Testis (tissue), 3 donors: ENCODE data around the gene RPS6KL1. TPM values are rescaled to one million over a fixed set of nuclear protein-coding genes. Genes with fewer than 3 reads are reported as not detected.

ENCODE experiments used
- DNase-seq: peaks from one replicate; pipeline ENCODE4 v3.0.0-alpha.2; 2019
- H3K27ac ChIP-seq, 2 donors: fragments of 200-600 bp; sonication (generic); one replicate each; pipeline ENCODE4 v1.5.1; 2019
- H3K27me3 ChIP-seq: fragments of 200-600 bp; sonication (generic); one replicate; pipeline ENCODE4 v1.5.1; 2019
- H3K36me3 ChIP-seq: fragments of 200-600 bp; sonication (generic); one replicate; pipeline ENCODE4 v1.5.1; 2017; ENCODE audit warnings: low read depth; ENCODE audit errors: missing control alignments
- H3K4me1 ChIP-seq: fragments of 200-600 bp; sonication (generic); one replicate; pipeline ENCODE4 v1.5.1; 2019
- H3K4me3 ChIP-seq, 2 donors: fragments of 200-600 bp; sonication (generic); one replicate each; pipeline ENCODE4 v1.5.1; 2017 to 2019
- H3K9me3 ChIP-seq: fragments of 200-600 bp; sonication (generic); one replicate; pipeline ENCODE4 v1.5.1; 2017
- CTCF ChIP-seq, 3 experiments: fragments of 450-650 bp in 2 of 3; fragments of 200-600 bp in 1 of 3; sonication (generic) in 1 of 3; IDR thresholded peaks; one replicate each; pipeline ENCODE4 v1.5.1; 2016 to 2019; ENCODE audit warnings: antibody characterized with exemption in 3 of 3, mild to moderate bottlenecking in 2 of 3, moderate library complexity in 1 of 3
- POLR2A ChIP-seq: fragments of 450-650 bp; IDR thresholded peaks from one replicate; pipeline ENCODE4 v1.6.1; 2017; ENCODE audit warnings: antibody characterized with exemption, mild to moderate bottlenecking, moderate library complexity
- WGBS, 2 donors: methylation state at CpG; one replicate each; pipeline ENCODE4 v1.1.5; 2018; 5-methylcytosine and 5-hydroxymethylcytosine counted together
- intact Hi-C: fragments of 100-400 bp; cut with DNase I; formaldehyde crosslinking; loops from one replicate; pipeline ENCODE4 v1.15.1; 2023; ENCODE audit warnings: low total_unique reads
- polyA plus RNA-seq: library from polyadenylated mRNA; stranded (reverse); fragments of 350-450 nt; fragmentation: Illumina TruSeq; extraction: RNeasy Lipid Tissue Mini Kit (QIAGEN cat#74804); gene quantifications from one replicate; pipeline ENCODE4 v1.2.3, GENCODE V29; 2014; ENCODE audit warnings: low read depth, low replicate concordance; ENCODE audit not compliant: insufficient read depth
- total RNA-seq, 2 donors: library from RNA; depleted of rRNA; stranded (reverse); fragments of >200 nt; gene quantifications; one replicate each; pipeline ENCODE4 v1.2.3, GENCODE V29; 2016

RPS6KL1 gene
- total and polyA plus RNA-seq, 3 donors from 2014 or later = 22.5 to 41.8 (median 22.9) TPM

GRCh38 chr14:74963705-74964271 is 40.7 kb upstream of the RPS6KL1 start:
- intact Hi-C loops = no loop called here
- Histone ChIP-seq H3K9me3 (no peaks in the 10 kb centered on the region), H3K4me3 (no peak overlapping the region), H3K27ac (no peak overlapping the region), H3K4me1 (no peaks in the 10 kb centered on the region), H3K36me3 (no peaks in the 10 kb centered on the region), H3K27me3 (no peaks in the 10 kb centered on the region)
- 43 to 70% methylated on average over 8 to 9 of the region's 9 CpGs for WGBS, 2 donors
- no peak for TF ChIP-seq CTCF (IDR thresholded peaks at IDR 0.05)
- TF ChIP-seq POLR2A = no peak
- no peak for DNase-seq

- Histone ChIP-seq H3K27ac (no peak overlapping the region), H3K4me1 (no peaks in the 10 kb centered on the region), H3K27me3 (no peaks in the 10 kb centered on the region), H3K36me3 (no peaks in the 10 kb centered on the region), H3K9me3 (no peaks in the 10 kb centered on the region), H3K4me3 (no peak overlapping the region)
- DNase-seq = no peak
- 71 to 77% methylated on average over 10 to 12 of the region's 12 CpGs for WGBS, 2 donors
- TF ChIP-seq CTCF (IDR thresholded peaks at IDR 0.05) (no peak), POLR2A (no peak)
- intact Hi-C loops = no loop called here
Observed at GRCh38 chr14:74963178-74963704, 40.2 kb upstream of the RPS6KL1 start.

- 80 to 86% methylated on average over 8 of the region's 8 CpGs for WGBS, 2 donors
- Histone ChIP-seq H3K4me1 (no peaks in the 10 kb centered on the region), H3K36me3 (no peaks in the 10 kb centered on the region), H3K9me3 (no peaks in the 10 kb centered on the region), H3K27ac (no peak overlapping the region), H3K4me3 (no peak overlapping the region), H3K27me3 (no peaks in the 10 kb centered on the region)
- intact Hi-C loops = no loop called here
- DNase-seq = no peak
- TF ChIP-seq POLR2A (no peak), CTCF (IDR thresholded peaks at IDR 0.05) (no peak)
Observed at GRCh38 chr14:74962493-74962892, 39.4 kb upstream of the RPS6KL1 start.

GRCh38 chr14:74962046-74962445 is 39.0 kb upstream of the RPS6KL1 start:
- no peaks in the 10 kb centered on the region for H3K4me1 ChIP-seq
- H3K4me3 ChIP-seq = no peak overlapping the region
- intact Hi-C loops = no loop called here
- no peaks in the 10 kb centered on the region for H3K27me3 ChIP-seq
- 80 to 94% methylated on average over 11 of the region's 11 CpGs for WGBS, 2 donors
- H3K36me3 ChIP-seq = no peaks in the 10 kb centered on the region
- no peak overlapping the region for H3K27ac ChIP-seq
- no peak for DNase-seq
- no peaks in the 10 kb centered on the region for H3K9me3 ChIP-seq
- TF ChIP-seq POLR2A (no peak), CTCF (IDR thresholded peaks at IDR 0.05) (no peak)
